CD4-positive, alpha-beta T cell treated with Interleukin-12 subunit alpha and Interleukin-12 subunit beta, for 1 hour (primary cell): ENCODE results near the gene RTF2.
"Not testable (repeated sequence)": the region's sequence is repeated elsewhere in the genome, so short reads cannot be mapped to it uniquely, and the experiment has no call there.

Experiments
- DNase-seq: peaks from one replicate; pipeline ENCODE4 v3.0.0-alpha.2; 2020

The RTF2 gene

GRCh38 chr20:56503916-56504315 lies 35.5 kb downstream of the RTF2 start:
- DNase-seq, result no peak

DNA sequence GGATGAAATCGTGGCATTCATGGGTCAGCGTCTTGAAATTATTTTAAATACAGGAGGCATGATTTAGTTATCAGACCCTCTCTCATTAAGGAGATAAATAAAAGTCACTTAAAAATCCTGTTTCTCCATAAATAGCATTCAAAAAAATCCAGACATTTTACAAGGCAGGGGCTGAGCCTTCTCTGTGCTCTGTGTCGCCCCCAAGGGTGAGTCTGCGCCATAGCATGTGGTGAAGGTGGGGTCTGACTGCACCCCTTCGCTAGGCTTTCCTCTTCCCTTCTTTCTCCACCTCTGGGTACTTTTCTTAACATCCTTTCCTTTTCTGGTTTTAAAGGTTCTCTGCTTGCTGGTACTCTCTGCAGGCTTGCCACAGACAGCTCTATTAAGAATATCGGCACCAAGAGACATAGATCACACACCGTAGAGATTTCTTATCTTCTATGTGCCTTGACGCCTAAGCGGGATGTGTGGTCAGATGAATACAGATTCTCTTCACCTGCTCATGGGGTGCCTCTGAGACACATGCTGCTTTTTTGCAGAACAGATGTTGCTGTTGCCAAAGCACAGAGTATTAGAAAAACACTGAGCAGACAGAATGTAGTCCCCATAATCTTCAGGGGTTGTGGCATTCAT lies 36.1 kb downstream of the RTF2 start:
- DNase-seq, result peak; percentile 17

DNA sequence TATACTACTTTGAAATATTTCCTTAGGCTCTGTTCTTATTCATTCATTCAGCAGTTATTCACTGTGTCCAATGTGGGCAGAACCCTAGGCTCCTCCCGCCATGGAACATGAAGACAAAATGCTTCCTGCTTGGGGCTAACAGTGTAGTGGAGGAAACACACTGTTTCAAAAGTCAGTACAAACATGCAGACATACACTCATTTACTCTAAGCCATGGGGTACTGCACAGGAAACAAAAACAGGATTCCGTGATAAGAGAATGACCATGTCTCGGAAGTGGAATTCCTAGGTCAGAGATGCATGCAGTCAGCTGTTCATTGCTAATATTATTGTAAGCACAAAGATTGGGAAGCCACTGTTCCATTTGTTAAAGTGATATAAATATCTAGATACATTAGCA lies 37.7 kb downstream of the RTF2 start:
- DNase-seq, result no peak

DNA sequence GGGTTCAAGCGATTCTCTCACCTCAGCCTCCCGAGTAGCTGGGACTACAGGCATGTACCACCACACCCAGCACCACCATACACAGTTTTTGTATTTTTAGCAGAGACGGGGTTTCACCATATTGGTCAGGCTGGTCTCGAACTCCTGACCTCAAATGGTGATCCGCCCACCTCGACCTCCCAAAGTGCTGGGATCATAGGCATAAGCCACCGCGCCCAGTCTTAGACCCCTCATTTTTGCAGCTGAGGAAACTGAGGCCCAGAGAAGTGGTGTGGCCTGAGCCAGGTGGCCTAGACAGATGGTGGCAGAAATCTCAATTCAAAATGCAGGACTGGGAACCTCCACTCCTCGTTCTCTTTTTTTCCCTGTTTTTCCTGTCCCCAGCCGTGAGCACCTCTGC lies 43.5 kb downstream of the RTF2 start:
- no peak for DNase-seq

DNA sequence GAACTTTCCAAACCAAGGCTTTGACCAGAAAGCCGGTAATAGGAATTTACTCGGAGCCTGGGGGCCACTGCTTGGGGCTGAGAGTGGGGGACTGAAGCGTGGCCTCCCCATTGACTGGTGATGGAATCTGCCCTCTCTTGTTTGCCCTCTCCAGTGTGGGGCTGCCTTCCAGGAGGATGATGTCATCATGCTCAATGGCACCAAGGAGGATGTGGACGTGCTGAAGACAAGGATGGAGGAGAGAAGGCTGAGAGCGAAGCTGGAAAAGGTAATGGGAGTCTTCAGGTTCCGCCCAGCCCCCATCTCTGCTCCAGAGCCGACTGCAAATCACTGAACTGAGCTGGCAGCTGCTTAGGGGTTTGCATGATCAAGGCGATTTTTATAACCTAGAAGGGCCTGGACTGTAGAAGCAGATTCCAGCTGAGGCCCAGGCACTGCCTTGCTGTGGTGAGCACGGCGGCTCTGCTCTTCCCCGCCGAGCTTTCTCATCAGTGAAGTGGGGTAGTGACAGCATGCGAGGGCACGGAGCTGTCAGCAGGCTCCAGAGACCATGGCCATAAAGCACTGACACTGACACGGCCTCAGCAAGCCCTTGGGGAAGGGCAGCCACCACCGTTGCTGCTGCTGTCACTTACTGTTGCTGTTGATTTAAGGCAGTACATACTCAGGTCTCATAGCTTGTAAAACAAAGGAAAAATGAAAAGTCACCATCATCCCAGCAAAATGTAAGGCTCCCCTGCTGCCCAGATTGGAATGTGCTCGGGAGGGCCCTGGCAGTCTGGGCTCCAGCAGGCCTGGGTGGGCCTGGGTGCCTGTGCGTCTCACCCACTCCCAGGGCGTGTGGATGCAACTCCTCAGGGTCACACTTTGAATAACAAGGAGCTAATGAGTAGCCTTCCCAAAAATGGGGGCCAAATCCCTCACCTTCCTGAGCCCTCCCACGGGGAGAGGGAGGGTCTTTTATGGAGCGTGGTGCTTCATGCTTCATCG lies 45.0 kb downstream of the RTF2 start:
- DNase-seq, result no peak

DNA sequence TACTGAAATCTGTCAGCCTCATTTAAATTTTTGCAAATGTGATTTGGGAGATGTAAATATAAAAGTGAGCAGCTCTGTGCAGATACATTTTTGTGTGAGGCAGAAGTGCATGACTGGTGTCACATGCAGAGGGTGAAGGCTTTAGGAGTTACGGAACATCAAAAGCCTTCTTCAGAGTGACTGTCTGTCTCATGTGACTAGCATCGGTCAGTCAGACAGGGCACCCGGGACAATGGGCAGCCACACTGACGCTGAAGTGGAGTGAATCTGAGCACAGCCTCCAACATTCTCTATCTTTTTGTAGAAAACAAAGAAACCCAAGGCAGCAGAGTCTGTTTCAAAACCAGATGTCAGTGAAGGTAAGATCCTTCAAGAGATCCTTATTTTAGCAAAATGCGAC lies 48.2 kb downstream of the RTF2 start:
- no peak for DNase-seq

- DNase-seq, result no peak
Observed at GRCh38 chr20:56517211-56517610, 48.8 kb downstream of the RTF2 start.

GRCh38 chr20:56517641-56518040 lies 49.2 kb downstream of the RTF2 start:
- DNase-seq, result no peak

DNA sequence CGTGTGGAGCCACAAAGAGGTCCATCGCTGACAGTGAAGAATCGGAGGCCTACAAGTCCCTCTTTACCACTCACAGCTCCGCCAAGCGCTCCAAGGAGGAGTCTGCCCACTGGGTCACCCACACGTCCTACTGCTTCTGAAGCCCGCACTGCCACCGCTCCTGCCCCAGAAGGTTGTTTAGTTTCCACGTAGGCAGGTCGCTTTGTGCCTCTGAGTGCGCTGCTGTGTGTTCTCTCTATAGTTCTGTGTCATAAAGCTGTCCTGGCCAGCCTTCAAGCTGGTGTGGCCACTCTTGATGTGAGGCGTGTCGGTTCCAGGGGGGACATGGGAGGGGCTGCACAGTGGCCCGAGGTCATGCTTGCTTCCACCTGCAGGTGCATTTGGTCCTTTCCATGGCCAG lies 49.7 kb downstream of the RTF2 start:
- no peak for DNase-seq

- no peak for DNase-seq
Observed at GRCh38 chr20:56518721-56519398, 50.4 kb downstream of the RTF2 start.

DNA sequence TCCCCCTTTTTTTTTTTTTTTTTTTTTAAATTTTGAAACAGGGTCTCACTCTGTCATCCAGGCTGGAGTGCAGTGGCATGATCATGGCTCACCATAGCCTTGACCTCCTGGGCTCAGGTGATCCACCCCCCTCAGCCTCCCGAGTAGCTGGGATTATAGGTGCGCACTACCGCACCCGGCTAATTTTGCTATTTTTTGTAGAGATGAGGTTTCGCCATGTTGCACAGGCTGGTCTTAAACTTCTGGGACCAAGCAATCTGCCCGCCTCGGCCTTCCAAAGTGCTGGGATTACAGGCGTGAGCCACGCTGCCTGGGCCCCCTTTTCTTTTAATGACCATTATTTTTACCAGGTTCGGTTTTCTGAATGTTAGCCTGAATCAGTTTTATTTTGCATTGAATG lies 51.1 kb downstream of the RTF2 start:
- DNase-seq, result no peak

DNA sequence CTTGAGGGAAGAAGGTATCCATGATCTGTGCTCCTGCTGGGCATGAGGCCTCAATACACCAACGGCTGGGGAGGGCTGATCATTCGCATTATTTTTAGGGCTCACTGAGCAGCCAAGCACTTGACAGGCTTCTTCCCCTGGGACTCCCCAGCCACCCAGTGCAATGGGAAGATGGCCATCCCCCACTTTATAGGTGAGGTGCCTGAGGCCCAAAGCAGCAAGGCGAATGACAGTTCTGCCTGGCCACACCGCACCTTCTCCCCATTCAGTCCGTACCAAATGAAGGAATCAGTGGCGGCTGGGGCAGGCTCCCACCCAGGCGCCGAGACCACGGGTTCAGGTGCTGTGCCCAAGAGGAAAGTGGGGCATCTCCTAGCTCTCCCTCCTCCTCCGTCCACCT lies 51.8 kb downstream of the RTF2 start:
- DNase-seq, result no peak

- DNase-seq, result not testable (repeated sequence)
Observed at GRCh38 chr20:56520746-56521354, 52.4 kb downstream of the RTF2 start.

- DNase-seq, result no peak
Observed at GRCh38 chr20:56522311-56522710, 53.9 kb downstream of the RTF2 start.

DNA sequence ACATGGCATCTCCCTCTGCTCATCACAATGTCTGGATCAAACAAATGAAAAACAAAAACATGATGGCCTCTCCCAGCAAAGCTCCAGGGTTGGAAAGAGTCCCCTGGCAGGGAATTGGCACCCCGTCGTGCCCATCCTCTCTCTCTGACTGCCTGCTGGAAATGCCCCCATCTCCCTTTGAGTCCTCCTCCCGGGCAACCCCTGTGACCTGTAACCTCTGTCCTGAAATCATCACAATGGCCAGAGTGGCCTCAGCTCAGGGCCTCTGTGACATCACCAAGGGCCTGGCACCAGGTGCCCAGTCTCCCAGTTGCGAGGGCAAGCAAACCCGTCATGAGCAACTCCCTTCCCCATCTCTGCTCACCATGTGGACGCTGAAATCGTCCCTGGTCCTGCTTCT lies 56.0 kb downstream of the RTF2 start, which contains the start of gene FAM209A:
Gene FAM209A (plus strand): TSS at position 301 of the 400 bp plus-strand sequence. CDS start 65 bp downstream, at position 366.
- DNase-seq, result not testable (repeated sequence)

- no peak for DNase-seq
Observed at GRCh38 chr20:56527521-56527920, 59.1 kb downstream of the RTF2 start.

GRCh38 chr20:56532946-56533345 lies 64.5 kb downstream of the RTF2 start, which contains the start of gene FAM209B:
FAM209B (plus strand) TSS chr20:56533246; CDS start chr20:56533342, 96 bp downstream.
- DNase-seq, result not testable (repeated sequence)

GRCh38 chr20:56537997-56538396 lies 69.6 kb downstream of the RTF2 start:
- DNase-seq, result no peak

GRCh38 chr20:56540415-56540814 lies 72.0 kb downstream of the RTF2 start:
- DNase-seq, result no peak

GRCh38 chr20:56542489-56543030 lies 74.1 kb downstream of the RTF2 start:
- no peak for DNase-seq

DNA sequence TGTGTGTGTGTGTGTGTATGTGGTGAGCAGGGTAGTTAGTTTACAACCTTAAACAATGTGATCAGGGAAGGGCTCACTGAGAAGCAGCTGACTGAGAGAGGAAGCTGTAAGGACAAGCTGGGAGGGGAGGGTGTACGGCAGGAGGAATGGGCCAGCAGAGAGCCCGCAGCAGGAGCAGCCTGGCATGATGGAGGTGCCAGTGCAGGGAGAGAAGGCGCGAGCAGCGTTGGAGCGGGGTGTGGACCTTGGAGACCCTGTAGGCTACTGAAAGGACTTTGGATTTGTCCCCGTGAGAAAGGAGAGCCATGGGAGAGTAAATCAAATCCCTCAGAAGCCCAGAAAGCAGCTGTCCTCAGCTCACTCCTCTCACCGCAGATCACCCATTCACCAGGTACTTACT lies 83.1 kb downstream of the RTF2 start:
- no peak for DNase-seq

DNA sequence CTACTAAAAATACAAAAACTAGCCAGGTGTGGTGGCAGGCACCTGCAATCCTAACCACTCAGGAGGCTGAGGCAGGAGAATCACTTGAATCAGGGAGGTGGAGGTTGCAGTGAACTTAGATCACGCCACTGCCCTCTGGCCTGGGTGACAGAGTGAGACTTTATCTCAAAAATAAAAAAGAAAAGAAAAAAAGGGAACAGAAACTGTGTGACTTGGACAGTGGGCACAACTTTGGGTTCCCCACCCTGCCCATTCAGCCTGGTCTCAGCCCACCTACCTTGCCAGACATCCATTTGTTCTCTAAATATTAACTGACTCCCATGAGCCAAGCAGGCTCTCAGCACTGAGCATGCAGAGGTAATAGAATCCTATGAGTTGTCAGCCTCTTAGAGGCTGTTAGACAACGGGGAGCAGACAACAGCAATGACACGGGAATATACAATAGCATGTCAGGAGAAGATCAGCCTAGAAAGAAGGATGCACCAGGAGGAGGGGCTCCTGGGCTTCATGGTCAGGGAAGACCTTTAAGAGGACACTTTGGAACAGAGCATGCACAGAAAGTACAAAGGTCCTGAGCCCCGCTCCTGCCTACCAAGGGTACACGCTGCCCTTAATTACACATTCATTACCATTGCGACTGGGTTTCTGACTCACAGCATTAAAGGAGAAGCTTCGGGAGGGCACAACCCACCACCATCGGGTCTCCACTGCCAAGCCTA lies 84.6 kb downstream of the RTF2 start:
- no peak for DNase-seq
